Esophagus muscularis mucosa (tissue), 4 donors: ENCODE measurements around the gene TAMALIN. TPM values are rescaled to one million over a fixed set of nuclear protein-coding genes. Genes with fewer than 3 reads are reported as not detected.

Experiments used
- DNase-seq: peaks from one replicate; pipeline ENCODE4 v3.0.0-alpha.2; 2017; ENCODE audit errors: extremely low spot score
- H3K27ac ChIP-seq, 4 donors: fragments of 200-600 bp; sonication (generic); replicated peaks in 1 of 4; 1 replicate in 3 of 4; 2 replicates in 1 of 4; pipeline ENCODE4 v1.5.1; 2016 to 2019; ENCODE audit warnings: mild to moderate bottlenecking in 1 of 4
- H3K27me3 ChIP-seq, 4 donors: fragments of 200-600 bp; sonication (generic); one replicate each; pipeline versions ENCODE4 v1.5.1 to v1.6.0; 2016 to 2019
- H3K36me3 ChIP-seq, 4 donors: fragments of 200-600 bp; sonication (generic); one replicate each; pipeline ENCODE4 v1.5.1; 2016 to 2019
- H3K4me1 ChIP-seq, 4 donors: fragments of 200-600 bp; sonication (generic); one replicate each; pipeline ENCODE4 v1.5.1; 2016 to 2019
- H3K4me3 ChIP-seq, 4 donors: fragments of 200-600 bp; sonication (generic); 1 replicate in 2 of 4; 2 replicates in 2 of 4; pipeline ENCODE4 v1.5.1; 2016 to 2019; ENCODE audit warnings: mild to moderate bottlenecking in 4 of 4, moderate library complexity in 1 of 4
- H3K9me3 ChIP-seq, 4 donors: fragments of 200-600 bp; sonication (generic); 1 replicate in 3 of 4; 2 replicates in 1 of 4; pipeline ENCODE4 v1.5.1; 2016 to 2019
- CTCF ChIP-seq, 3 experiments: fragments of 200-600 bp in 2 of 3; fragments of 450-650 bp in 1 of 3; sonication (generic) in 2 of 3; IDR thresholded peaks; one replicate each; pipeline ENCODE4 v1.5.1; 2017 to 2019; ENCODE audit warnings: antibody characterized with exemption in 3 of 3, mild to moderate bottlenecking in 2 of 3, moderate library complexity in 1 of 3
- EP300 ChIP-seq: sonication (generic); formaldehyde crosslinking; IDR thresholded peaks from one replicate; pipeline ENCODE4 v1.6.1; 2017; ENCODE audit warnings: antibody characterized with exemption
- POLR2A ChIP-seq: fragments of 450-650 bp; IDR thresholded peaks from one replicate; pipeline ENCODE4 v1.6.1; 2017; ENCODE audit warnings: antibody characterized with exemption, moderate library complexity, mild to moderate bottlenecking, low read depth
- POLR2AphosphoS5 ChIP-seq, 2 donors: sonication (generic); formaldehyde crosslinking; IDR thresholded peaks; one replicate each; pipeline ENCODE4 v1.6.1; 2017; ENCODE audit warnings: antibody characterized with exemption in 2 of 2
- WGBS: methylation state at CpG from one replicate; pipeline ENCODE4 v1.1.5; 2018; 5-methylcytosine and 5-hydroxymethylcytosine counted together
- intact Hi-C: fragments of 100-400 bp; cut with DNase I; formaldehyde crosslinking; loops from one replicate; pipeline ENCODE4 v1.15.1; 2023
- total RNA-seq, 4 donors: library from RNA; depleted of rRNA; stranded (reverse); fragments of >200 nt; gene quantifications; one replicate each; pipeline versions ENCODE4 v1.1.0 to v1.2.1, GENCODE V29; 2016

The TAMALIN gene
- total RNA-seq = 10 to 100 TPM; 13.3 to 26.9 (median 18.3) TPM

GRCh38 chr12:52006726-52007157 is at the start of gene TAMALIN:
Gene TAMALIN (plus strand): TSS chr12:52006946. CDS start chr12:52007020, 74 bp downstream.
- H3K27ac ChIP-seq = peak within 1 kb of the TSS; percentile 82 to 90 (median 87)
- peak; percentile 77 to 93 for TF ChIP-seq POLR2AphosphoS5 (IDR thresholded peaks at IDR 0.05)
- peak; percentile 79 for TF ChIP-seq POLR2A
- TF ChIP-seq CTCF (IDR thresholded peaks at IDR 0.05) = peak in 1 of 3 experiments; percentile 7
- no peak for TF ChIP-seq EP300
- intact Hi-C loops = loop anchor here (1.0 kb wide), 1 partner anchor 77 kb away; no protein-coding TSS in a partner anchor
- H3K36me3 ChIP-seq = peaks cover 0 to 21% (median 5%) of the 10 kb centered on the region in 4 donors
- H3K4me1 ChIP-seq = peaks cover 39 to 73% (median 67%) of the 10 kb centered on the region in 4 donors
- no peaks in the 10 kb centered on the region for H3K9me3 ChIP-seq
- H3K4me3 ChIP-seq = peak within 1 kb of the TSS; percentile 64 to 90 (median 76)
- DNase-seq = no peak
- peaks cover 2 to 39% (median 14%) of the 10 kb centered on the region in 4 donors for H3K27me3 ChIP-seq
- 0% methylated on average over 6 of the region's 60 CpGs for WGBS

- intact Hi-C loops = no loop called here
- peaks cover 24 to 79% (median 74%) of the 10 kb centered on the region in 4 donors for H3K4me1 ChIP-seq
Observed at GRCh38 chr12:51958542-51958941, 48.2 kb upstream of the TAMALIN start.

DNA sequence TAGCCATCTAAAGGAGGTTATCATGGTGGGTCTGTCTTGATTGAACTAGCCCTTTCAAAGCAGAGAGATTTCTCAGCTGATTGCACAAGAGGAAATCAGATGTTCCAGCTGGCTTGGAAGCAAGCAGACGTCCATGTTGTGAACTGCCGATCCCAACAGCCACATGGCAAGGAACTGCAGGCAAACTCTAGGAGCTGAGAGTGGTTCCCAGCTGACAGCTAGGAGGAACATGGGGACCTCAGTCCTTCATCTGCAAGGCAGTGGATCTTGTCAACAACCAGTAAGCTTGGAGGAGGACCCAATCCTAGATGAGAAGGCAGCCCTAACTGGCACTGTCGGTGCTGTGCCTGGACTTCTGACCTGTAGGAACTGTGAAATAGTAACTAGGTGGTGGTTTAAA is 47.5 kb upstream of the TAMALIN start:
- WGBS = 54% methylated on average over 3 of the region's 3 CpGs
- TF ChIP-seq POLR2A (no peak), POLR2AphosphoS5 (IDR thresholded peaks at IDR 0.05) (peak in 1 of 2 donors; percentile 23)
- no peak overlapping the region for H3K4me3 ChIP-seq
- peaks cover 18 to 72% (median 67%) of the 10 kb centered on the region in 4 donors for H3K4me1 ChIP-seq
- H3K27me3 ChIP-seq = no peaks in the 10 kb centered on the region
- intact Hi-C loops = no loop called here
- DNase-seq = no peak
- H3K27ac ChIP-seq = peak overlapping the region in 2 of 4 donors; percentile 8 to 30
- peaks cover 0 to 8% (median 2%) of the 10 kb centered on the region in 4 donors for H3K36me3 ChIP-seq
- no peaks in the 10 kb centered on the region for H3K9me3 ChIP-seq

More at GRCh38 chr12:51958542-51958941, 48.2 kb upstream of the TAMALIN start:
- TF ChIP-seq POLR2AphosphoS5 (IDR thresholded peaks at IDR 0.05) (no peak), EP300 (no peak), CTCF (IDR thresholded peaks at IDR 0.05) (no peak), POLR2A (no peak)
- Histone ChIP-seq H3K27ac (no peak overlapping the region), H3K36me3 (peaks cover 0 to 7% (median 2%) of the 10 kb centered on the region in 4 donors), H3K9me3 (no peaks in the 10 kb centered on the region), H3K27me3 (no peaks in the 10 kb centered on the region), H3K4me3 (no peak overlapping the region)
- 98% methylated on average over 13 of the region's 13 CpGs for WGBS
- no peak for DNase-seq

DNA sequence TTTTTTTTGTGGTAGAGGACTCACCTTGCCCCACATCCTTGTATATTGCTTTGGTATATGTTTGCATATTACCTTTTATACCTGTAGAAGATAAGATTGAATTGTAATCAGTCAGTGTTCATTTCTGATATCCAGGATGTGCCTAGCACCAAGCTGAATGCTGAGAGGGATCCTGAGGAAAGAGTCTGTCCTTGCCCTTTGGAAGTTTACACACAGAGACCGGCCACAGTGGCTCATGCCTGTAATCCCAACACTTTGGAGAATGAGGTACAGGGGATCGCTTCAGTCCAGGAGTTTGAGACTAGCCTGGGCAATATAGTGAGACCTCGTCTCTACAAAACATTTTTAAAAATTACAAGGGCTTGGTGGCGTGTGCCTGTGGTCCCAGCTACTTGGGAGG is 46.8 kb upstream of the TAMALIN start:
- no peaks in the 10 kb centered on the region for H3K27me3 ChIP-seq
- H3K36me3 ChIP-seq = peaks cover 0 to 8% (median 2%) of the 10 kb centered on the region in 4 donors
- H3K4me3 ChIP-seq = no peak overlapping the region
- no peak for DNase-seq
- 91% methylated on average over 3 of the region's 4 CpGs for WGBS
- no peak overlapping the region for H3K27ac ChIP-seq
- TF ChIP-seq CTCF (IDR thresholded peaks at IDR 0.05) (no peak), POLR2A (no peak), POLR2AphosphoS5 (IDR thresholded peaks at IDR 0.05) (no peak), EP300 (no peak)
- intact Hi-C loops = no loop called here
- H3K9me3 ChIP-seq = no peaks in the 10 kb centered on the region
- H3K4me1 ChIP-seq = peaks cover 11 to 65% (median 60%) of the 10 kb centered on the region in 4 donors

GRCh38 chr12:51960488-51960887 is 46.3 kb upstream of the TAMALIN start:
- intact Hi-C loops = no loop called here
- H3K9me3 ChIP-seq = no peaks in the 10 kb centered on the region
- H3K27me3 ChIP-seq = no peaks in the 10 kb centered on the region
- peaks cover 0 to 8% (median 2%) of the 10 kb centered on the region in 4 donors for H3K36me3 ChIP-seq
- 54% methylated on average over 1 of the region's 1 CpG for WGBS
- no peak overlapping the region for H3K4me3 ChIP-seq
- DNase-seq = no peak
- no peak overlapping the region for H3K27ac ChIP-seq
- H3K4me1 ChIP-seq = peaks cover 11 to 59% (median 54%) of the 10 kb centered on the region in 4 donors
- TF ChIP-seq POLR2A = no peak
- TF ChIP-seq POLR2AphosphoS5 (IDR thresholded peaks at IDR 0.05) = no peak
- TF ChIP-seq CTCF (IDR thresholded peaks at IDR 0.05) = no peak
- no peak for TF ChIP-seq EP300
